HG03108 (cell line): ENCODE results near the gene GOLPH3L.
"Not testable (repeated sequence)": the region's sequence is repeated elsewhere in the genome, so short reads cannot be mapped to it uniquely, and the experiment has no call there.

Source experiments
- ATAC-seq: cut with Tn5 transposase; IDR thresholded peaks from one replicate; pipeline ENCODE4 v1.9.1; 2021; ENCODE audit warnings: moderate library complexity; ENCODE audit not compliant: unreplicated experiment

GOLPH3L gene

DNA sequence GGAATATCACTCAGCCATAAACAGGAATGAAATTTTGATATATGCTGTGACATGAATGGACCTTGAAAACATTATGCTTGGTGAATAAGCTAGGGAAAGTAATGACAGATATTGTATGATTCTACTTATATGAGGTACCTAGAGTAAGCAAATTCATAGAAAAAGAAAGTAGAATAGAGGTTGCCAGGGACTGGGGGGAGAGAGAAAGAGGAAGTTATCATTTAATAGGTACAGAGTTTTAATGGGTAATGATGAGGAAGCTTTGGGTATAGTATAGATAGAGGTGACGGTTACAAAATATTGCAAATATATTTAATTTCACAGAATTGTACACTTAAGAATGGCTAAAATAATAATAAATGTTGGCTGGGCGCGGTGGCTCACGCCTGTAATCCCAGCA lies 36.4 kb downstream of the GOLPH3L start:
- ATAC-seq, result no peak

DNA sequence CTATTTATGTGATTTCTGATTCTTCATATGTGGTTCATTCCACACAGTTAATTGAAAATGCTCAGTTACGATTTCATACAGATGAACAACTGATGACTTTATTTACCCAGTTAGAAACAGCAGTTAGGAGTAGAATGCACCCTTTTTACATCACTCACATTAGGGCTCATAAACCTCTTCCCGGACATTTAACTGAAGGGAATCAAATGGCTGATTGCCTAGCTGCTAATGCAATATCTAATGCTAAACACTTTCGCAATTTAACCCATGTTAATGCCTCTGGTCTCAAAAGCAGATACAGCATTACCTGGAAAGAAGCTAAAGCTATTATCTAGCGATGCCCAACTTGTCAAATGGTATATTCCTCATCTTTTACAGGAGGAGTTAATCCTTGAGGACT lies 39.9 kb downstream of the GOLPH3L start:
- ATAC-seq, result not testable (repeated sequence)

DNA sequence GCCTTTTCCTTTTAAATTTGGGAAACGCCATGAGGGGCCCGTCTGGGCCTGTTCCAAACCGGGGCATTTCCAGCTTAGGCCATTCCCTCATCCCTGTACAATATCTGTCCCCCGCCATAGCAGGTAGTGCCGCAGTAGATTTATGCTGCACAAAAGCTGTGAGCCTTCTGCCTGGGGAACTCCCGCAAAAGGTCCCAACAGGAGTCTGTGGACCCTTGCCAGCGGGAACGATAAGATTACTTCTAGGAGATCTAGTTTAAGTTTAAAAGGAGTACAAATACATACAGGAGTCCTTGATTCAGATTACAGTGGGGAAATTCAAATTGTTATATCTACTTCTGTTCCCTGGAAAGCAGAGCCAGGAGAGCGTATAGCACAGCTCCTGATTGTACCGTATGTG lies 42.3 kb downstream of the GOLPH3L start:
- ATAC-seq, result not testable (repeated sequence)

DNA sequence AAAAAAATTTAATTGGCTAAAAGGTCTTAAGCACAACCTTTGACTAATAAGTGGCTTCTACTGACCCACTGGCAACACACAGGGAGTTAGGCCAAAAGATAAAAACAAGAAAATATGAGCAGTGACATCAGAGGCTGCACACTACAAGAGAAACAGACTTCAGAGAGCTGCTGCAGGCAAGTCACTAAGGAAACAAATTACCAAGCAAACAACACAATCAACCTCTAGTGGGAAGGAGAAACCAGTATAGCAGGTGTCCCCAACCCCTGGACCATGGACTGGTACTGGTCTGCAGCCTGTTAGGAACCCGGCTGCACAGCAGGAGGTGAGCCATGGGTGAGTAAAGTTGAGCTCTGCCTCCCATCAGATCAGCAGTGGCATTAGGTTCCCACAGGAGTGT lies 46.8 kb downstream of the GOLPH3L start:
- ATAC-seq, result no peak

DNA sequence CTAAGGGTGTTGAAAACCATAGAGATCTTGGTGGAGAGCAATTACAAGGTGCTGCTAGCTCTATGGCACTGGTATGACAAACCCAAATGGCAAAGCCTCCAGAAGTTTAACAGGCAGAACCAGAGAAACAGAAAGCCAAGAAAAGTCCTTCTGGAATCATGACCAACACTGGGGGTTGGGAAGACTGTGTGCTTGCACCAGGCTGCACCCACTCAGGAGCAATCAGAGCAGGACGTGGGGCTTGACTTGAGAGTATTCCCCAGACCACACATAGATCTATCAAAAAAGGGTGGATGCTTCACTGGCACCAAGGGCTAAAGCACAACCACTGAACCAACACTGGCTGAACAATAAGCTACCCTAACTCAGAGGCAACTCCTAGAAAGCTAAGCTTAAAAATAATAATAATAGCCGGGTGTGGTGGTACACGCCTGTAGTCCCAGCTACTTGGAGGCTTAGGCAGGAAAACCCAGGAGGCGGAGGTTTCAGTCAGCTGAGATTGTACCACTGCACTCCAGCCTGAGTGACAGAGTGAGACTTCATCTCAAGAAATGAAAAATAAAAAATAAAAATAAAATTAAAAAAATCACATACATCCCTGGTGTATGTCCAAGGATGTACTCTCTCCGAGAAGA lies 47.4 kb downstream of the GOLPH3L start:
- ATAC-seq, result no peak

DNA sequence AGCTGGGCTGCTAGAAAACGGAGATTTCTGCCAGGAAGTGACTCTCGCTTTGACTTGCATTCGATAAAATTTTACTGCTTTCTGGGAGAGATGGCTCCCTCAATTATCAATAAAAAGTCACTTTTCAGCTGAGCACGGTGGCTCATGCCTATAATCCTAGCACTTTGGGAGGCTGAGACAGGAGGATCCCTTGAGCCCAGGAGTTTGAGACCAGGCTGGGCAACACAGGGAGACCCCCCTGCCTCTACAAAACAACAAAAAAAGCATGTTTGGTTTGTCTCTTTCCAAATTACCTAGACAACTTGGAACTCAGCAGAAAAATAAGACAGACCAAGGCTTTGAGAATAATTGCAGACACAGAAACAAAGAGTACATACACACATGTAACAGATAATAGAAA lies 54.7 kb downstream of the GOLPH3L start:
- no peak for ATAC-seq

DNA sequence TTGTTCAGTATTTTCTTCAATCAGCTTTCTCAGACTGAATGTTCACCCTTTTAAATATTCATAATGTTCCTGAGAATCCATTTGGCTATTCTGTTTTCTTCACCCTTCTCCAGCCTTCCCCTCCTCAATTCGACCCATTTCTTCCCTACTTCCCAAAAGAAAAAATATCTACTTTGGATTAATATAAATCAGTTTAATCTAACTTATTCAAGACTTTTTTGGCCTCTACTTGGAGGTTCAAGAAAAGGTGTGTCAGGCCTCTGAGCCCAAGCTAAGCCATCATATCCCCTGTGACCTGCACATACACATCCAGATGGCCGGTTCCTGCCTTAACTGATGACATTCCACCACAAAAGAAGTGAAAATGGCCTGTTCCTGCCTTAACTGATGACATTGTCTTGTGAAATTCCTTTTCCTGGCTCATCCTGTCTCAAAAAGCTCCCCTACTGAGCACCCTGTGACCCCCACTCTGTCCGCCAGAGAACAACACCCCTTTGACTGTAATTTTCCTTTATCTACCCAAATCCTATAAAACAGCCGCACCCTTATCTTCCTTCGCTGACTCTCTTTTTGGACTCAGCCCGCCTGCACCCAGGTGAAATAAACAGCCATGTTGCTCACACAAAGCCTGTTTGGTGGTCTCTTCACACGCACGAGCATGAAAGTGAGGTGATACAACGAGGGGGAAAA lies 55.7 kb downstream of the GOLPH3L start:
- ATAC-seq, result not testable (repeated sequence)

DNA sequence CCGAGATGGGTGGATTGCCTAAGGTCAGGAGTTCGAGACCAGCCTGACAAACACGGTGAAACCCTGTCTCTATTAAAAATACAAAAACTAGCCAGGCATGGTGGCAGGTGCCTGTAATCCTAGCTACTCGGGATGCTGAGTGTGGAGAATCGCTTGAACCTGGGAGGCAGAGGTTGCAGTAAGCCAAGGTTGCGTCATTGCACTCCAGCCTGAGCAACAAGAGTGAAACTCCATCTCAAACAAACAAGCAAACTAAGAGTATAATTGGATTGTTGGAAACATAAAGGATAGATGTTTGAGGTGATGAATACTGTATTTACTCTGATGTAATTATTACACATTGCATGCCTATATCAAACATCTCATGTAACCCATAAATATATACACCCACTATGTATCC lies 58.5 kb downstream of the GOLPH3L start:
- not testable (repeated sequence) for ATAC-seq

DNA sequence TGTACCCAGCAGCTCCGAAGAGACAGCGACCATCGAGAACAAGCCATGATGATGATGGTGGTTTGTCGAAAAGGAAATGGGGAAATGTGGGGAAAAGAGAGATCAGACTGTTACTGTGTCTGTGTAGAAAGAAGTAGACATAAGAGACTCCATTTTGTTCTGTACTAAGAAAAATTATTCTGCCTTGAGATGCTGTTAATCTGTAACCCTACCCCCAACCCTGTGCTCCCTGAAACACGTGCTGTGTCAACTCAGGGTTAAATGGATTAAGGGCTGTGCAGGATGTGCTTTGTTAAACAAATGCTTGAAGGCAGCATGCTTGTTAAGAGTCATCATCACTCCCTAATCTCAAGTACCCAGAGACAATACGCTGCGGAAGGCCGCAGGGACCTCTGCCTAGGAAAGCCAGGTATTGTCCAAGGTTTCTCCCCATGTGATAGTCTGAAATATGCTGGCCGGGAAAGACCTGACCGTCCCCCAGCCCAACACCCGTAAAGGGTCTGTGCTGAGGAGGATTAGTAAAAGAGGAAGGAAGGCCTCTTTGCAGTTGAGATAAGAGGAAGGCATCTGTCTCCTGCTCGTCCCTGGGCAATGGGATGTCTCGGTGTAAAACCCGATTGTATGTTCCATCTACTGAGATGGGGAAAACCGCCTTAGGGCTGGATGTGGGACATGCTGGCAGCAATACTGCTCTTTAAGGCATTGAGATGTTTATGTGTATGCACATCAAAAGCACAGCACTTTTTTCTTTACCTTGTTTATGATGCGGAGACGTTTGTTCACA lies 61.9 kb downstream of the GOLPH3L start:
- ATAC-seq, result not testable (repeated sequence)

DNA sequence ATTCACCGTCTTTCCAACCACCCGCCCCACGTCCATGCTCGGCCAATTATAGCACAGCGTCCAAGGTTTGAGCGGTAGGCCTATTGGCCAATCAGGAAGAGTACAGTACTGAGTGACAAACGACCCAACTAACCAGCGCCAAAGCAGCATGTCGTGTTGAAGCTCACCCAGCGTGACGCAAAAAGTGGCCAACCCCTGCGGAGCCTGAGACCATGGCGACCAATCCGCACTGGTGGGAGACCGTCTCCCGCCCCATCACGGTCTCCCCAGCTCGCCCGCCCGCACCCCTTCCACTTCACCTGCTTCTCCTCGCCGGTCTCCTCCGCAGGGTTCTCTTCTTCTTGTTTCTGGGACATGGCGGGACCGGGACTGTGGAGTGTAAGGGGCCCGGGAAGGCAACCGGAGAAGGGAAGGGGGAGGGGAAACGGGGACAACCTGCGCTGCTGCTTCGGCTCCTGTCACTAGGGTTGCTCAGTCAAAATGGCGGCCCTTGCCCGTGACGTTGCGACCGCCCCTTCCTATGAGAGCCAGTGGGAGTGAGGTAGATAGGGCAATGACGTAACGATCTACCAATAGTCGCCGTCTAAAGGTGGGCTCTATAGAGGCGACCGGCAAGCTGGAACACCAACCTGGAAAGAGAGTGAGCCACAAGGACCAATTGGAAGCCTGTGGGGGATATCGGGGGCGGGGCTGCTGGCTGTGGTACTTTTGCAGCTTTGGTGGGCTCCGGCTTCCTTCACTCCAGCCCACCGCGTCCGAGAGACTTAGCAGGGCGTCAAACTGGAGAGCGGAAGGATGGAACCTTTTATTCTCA lies 67.6 kb downstream of the GOLPH3L start, which contains the start of gene ENSA:
Gene ENSA, minus strand, starts transcription at position 498 of the 814 bp plus-strand sequence. Its CDS starts 142 bp downstream, at position 356.
- ATAC-seq, result peak; percentile 90

DNA sequence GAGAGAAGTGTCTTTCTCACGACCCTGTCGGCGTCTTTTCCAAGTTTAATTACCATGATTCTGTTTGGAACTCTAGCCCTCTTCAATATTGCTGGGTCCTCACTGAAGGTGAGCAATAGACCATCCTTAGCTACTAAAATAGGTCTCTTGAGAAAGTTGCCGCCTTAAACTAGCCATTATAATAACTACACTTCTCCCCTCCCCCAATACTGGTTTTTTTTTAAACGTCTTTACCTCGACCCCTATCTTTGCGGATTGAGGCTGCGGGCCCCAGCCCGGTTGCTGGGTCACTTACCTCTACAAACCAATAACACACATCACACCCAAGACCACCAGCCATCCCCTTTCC lies 68.2 kb downstream of the GOLPH3L start:
- ATAC-seq, result no peak

DNA sequence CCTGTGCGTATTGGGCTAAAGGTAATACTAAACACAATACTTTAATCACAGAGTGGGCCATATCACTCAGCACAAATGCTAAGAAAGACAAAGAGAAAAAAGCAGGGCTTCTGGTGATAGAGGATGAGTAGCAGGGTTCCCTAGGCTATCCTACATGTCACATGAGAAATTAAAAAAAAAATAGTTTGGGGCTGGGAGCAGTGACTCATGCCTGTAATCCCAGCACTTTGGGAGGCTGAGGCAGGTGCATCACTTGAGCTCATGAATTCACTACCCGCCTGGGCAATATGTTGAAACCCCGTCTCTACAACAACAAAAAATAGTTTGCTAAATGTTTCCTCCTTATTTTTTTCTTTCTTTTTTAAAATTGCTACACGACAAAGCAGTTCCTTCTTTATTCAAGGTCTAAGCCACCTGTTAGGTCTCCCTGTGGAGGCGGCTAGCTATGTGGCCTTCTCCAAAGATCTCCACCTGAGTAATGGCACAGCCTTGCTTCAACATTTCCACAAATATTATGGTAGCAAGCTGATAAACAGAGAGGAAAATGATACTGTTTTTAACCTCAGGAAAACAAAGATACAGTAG lies 69.0 kb downstream of the GOLPH3L start:
- no peak for ATAC-seq

DNA sequence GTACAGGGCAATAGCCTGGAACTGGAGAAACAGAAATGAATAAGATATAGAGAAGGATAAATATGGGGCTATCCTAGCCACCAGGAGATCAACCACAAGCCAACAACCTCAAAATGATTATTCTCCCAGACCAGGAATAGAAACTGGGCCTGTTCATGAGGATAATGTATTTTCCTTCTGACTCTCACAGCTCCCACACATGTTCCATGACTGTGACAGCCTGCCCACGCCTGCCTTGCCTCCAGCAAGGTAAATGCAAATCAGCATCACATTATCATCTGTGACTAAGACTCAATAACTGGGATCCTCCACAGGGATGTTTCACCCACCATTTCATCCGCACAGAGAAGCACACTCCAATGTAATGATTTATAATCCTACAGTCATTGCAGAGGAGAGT lies 70.8 kb downstream of the GOLPH3L start:
- no peak for ATAC-seq

DNA sequence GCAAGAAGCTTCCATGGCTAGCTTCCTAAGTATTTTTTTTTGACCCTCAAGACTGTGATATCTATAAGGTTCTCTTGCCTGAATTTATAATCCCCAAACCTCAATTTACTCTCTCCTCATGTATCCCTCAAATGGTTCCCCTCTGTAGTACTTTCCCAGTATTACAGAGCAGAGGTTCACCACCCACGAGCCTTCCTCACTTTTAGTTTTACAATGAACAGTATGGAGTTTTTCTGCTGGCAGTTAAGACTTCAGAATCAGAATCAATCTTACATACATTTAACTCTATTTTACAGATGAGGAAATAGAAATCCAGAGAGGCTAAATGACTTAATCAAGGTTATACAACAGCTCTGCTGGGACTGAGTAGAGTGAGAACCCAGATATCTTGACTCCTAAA lies 72.4 kb downstream of the GOLPH3L start:
- ATAC-seq, result not testable (repeated sequence)

DNA sequence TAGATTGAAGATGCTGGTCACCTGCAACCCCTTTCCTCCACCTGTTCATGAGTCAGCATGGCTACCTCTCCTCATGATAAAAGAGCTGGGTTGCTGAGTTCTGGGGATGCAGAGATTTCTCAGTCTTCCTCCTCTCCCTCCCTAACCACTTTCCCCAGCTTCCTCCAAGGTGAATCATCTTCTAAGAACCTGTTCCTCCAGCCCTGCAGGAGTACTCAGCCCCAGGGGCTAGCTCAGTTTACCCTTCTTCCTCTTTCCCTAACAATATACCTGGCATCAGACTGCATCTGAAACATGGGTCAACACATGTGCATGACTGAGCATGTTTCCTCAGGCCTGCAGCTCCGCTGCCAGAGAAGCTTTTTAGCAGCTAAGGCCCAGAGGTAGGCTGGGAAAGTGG lies 72.8 kb downstream of the GOLPH3L start:
- not testable (repeated sequence) for ATAC-seq

DNA sequence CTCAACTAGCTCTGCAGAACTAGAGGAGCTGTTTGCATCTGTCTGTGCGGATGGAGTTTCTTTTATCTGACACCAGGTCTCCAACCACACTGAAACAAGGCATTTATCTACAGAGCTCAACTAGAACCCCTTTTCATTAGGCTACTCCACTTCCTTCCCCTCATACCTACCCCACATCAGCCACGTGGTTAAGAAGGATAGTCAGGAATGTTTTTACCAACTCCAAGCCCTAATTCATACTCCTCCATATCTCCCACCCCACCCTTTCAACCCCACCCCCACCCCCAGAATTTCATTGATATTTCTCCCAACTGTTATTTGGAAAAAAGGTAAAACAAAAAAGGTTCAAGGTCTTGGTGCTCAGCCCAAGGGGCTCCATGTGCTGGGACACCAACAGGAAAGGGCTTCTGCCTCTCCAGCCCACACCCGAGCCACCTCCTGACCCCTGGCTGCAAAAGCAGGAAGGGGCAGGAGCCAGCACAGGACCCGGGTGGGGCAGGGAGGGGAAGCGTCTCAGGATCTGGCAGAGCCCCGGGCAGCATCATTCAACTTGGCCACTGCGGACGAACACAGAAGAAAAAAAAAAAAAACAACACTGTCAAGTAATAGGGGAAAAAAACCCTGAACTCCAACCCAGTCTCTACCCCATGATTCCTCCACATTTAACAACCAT lies 74.5 kb downstream of the GOLPH3L start:
- ATAC-seq, result no peak

DNA sequence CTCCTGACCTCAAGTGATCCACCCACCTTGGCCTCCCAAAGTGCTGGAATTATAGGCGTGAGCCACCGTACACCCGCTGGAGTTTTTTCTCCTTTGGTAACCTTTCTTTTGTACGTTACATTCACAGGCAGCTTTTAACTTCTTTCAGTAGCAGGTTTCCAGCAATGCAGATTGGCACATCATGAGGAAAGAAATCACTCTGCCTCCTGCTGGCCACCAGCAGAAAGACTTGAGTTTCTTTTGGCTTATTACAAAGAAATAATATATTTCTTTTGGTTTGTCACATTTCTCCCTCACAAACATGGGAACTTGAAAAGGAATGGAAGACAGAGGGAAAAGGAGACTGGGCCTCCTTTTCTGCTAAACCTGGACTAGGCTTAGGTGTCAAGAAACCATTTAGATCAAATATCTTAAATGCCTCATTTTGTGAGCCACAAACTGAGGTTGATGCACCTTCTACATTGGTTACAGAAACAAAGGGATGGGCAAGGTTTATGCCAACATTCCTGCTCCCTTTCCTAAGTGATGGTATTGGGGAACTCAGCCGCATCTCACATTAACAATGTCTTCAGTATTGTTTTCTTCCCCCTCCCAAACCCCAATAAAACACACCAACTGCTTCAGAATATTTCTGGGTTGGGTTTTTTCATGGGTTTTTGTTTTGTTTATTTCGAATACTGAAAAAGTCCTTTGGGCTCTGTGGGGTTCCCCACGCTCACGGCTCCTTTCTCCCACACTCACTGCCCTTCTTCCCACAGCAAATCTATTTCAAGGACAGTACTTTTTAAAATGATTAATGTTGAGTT lies 75.3 kb downstream of the GOLPH3L start:
- ATAC-seq, result no peak

DNA sequence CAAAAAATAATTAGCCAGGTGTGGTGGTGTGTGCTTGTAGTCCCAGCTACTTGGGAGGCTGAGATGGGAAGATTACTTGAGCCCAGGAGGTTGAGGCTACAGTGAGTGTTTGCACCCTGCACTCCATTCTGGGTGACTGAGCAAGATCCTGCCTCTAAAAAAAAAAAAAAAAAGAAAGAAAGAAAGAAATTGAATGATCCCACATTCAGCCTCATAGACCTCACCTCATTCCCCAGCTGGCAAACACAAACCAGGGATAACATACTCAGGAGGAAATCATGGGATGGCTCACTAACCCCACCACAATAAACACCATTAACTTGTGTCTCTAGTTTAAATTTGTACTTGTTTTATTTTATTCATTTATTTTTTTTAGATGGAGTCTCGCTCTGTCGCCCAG lies 76.0 kb downstream of the GOLPH3L start:
- ATAC-seq, result no peak
